Measurements from ENCODE around the gene HOXD3. TPM values are rescaled to one million over a fixed set of nuclear protein-coding genes. Genes with fewer than 3 reads are reported as not detected.

Gene HOXD3
- total RNA-seq, 3 donors from 2014 or later (not counting 1 experiment from before 2014, with no cell fraction given): not detected

- H3K36me3 ChIP-seq (ENCODE audit: control insufficient read depth, insufficient read depth, low read length): no peaks in the 10 kb centered on the region
- DNase-seq: no peak
- WGBS (ENCODE audit: insufficient coverage): 9% methylated on average over 13 of the region's 13 CpGs
- Mint-ChIP-seq H3K27ac (no peak overlapping the region), H3K9me3 (no peaks in the 10 kb centered on the region), H3K4me1 (peaks cover 13 to 16% of the 10 kb centered on the region in 2 donors), H3K27me3 (ENCODE audit: low read depth in 2 of 2) (peaks cover 61 to 67% of the 10 kb centered on the region in 2 donors), H3K36me3 (peaks cover 8% of the 10 kb centered on the region), H3K4me3 (peak overlapping the region; percentile 90)
- H3K27ac ChIP-seq (ENCODE audit: low read length): no peak overlapping the region
- ATAC-seq: peak in 1 of 3 donors; percentile 20
- H3K9me3 ChIP-seq (ENCODE audit: control insufficient read depth, insufficient read depth, low read length): no peaks in the 10 kb centered on the region
- TF ChIP-seq CTCF (IDR thresholded peaks at IDR 0.05): no peak
- intact Hi-C loops (cut with micrococcal nuclease): no loop called here
- H3K27me3 ChIP-seq (ENCODE audit: control insufficient read depth, insufficient read depth, low read length): peaks cover 29% of the 10 kb centered on the region
- peaks cover 20% of the 10 kb centered on the region for H3K4me1 ChIP-seq (ENCODE audit: control insufficient read depth, insufficient read depth, low read length)
- peak overlapping the region; percentile 17 for H3K4me3 ChIP-seq (ENCODE audit: low read length)
Measured at GRCh38 chr2:176187200-176187898, 30.2 kb downstream of the HOXD3 start.

- no peaks in the 10 kb centered on the region for H3K9me3 Mint-ChIP-seq
- 3% methylated on average over 68 of the region's 68 CpGs for WGBS (ENCODE audit: insufficient coverage)
- H3K27ac Mint-ChIP-seq: no peak within 1 kb of the TSS
- Histone ChIP-seq H3K9me3 (ENCODE audit: control insufficient read depth, insufficient read depth, low read length) (no peaks in the 10 kb centered on the region), H3K4me3 (ENCODE audit: low read length) (peak within 1 kb of the TSS; percentile 17), H3K36me3 (ENCODE audit: control insufficient read depth, insufficient read depth, low read length) (no peaks in the 10 kb centered on the region), H3K27ac (ENCODE audit: low read length) (no peak within 1 kb of the TSS), H3K4me1 (ENCODE audit: control insufficient read depth, insufficient read depth, low read length) (peaks cover 20% of the 10 kb centered on the region), H3K27me3 (ENCODE audit: control insufficient read depth, insufficient read depth, low read length) (peaks cover 36% of the 10 kb centered on the region)
- no peak for TF ChIP-seq CTCF (IDR thresholded peaks at IDR 0.05)
- H3K4me3 Mint-ChIP-seq: peak within 1 kb of the TSS; percentile 90
- no peak for DNase-seq
- peak in 1 of 3 donors; percentile 42 for ATAC-seq
- peaks cover 8% of the 10 kb centered on the region for H3K36me3 Mint-ChIP-seq
- peaks cover 13 to 16% of the 10 kb centered on the region in 2 donors for H3K4me1 Mint-ChIP-seq
- intact Hi-C loops (cut with micrococcal nuclease): no loop called here
- H3K27me3 Mint-ChIP-seq (ENCODE audit: low read depth in 2 of 2): peaks cover 60 to 75% of the 10 kb centered on the region in 2 donors
Measured at GRCh38 chr2:176187899-176188773, 31.0 kb downstream of the HOXD3 start, which contains the start of gene HOXD1. Gene HOXD1, plus strand, starts transcription at chr2:176188668. Its CDS starts 134 bp downstream, at chr2:176188802.

DNA sequence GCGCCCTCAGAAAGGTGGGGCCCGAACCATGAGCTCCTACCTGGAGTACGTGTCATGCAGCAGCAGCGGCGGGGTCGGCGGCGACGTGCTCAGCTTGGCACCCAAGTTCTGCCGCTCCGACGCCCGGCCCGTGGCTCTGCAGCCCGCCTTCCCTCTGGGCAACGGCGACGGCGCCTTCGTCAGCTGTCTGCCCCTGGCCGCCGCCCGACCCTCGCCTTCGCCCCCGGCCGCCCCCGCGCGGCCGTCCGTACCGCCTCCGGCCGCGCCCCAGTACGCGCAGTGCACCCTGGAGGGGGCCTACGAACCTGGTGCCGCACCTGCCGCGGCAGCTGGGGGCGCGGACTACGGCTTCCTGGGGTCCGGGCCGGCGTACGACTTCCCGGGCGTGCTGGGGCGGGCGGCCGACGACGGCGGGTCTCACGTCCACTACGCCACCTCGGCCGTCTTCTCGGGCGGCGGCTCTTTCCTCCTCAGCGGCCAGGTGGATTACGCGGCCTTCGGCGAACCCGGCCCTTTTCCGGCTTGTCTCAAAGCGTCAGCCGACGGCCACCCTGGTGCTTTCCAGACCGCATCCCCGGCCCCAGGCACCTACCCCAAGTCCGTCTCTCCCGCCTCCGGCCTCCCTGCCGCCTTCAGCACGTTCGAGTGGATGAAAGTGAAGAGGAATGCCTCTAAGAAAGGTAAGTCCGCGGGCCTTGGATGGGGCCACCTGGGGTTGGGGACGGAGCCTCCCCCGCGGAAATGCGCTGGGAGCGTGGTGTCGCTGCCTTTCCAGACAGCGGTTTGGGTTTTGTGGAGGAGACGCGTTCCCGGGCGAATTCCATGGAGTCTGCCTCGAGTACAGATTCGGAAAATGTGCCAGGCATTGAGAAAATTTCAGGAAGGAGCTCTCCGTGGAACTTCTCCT is 31.9 kb downstream of the HOXD3 start:
- WGBS (ENCODE audit: insufficient coverage): 4% methylated on average over 98 of the region's 98 CpGs
- H3K27me3 Mint-ChIP-seq (ENCODE audit: low read depth in 2 of 2): peaks cover 56 to 80% of the 10 kb centered on the region in 2 donors
- peak in 1 of 2 donors; percentile 17 for DNase-seq

More for the DNA sequence above, 31.9 kb downstream of the HOXD3 start:
- peaks cover 8% of the 10 kb centered on the region for H3K36me3 Mint-ChIP-seq
- H3K36me3 ChIP-seq (ENCODE audit: control insufficient read depth, insufficient read depth, low read length): no peaks in the 10 kb centered on the region
- intact Hi-C loops (cut with micrococcal nuclease): no loop called here
- no peak overlapping the region for H3K4me3 ChIP-seq (ENCODE audit: low read length)
- H3K4me1 ChIP-seq (ENCODE audit: control insufficient read depth, insufficient read depth, low read length): peaks cover 20% of the 10 kb centered on the region
- peaks cover 13 to 16% of the 10 kb centered on the region in 2 donors for H3K4me1 Mint-ChIP-seq
- H3K9me3 Mint-ChIP-seq: no peaks in the 10 kb centered on the region
- peaks cover 40% of the 10 kb centered on the region for H3K27me3 ChIP-seq (ENCODE audit: control insufficient read depth, insufficient read depth, low read length)
- ATAC-seq: peak in 1 of 3 donors; percentile 62
- no peaks in the 10 kb centered on the region for H3K9me3 ChIP-seq (ENCODE audit: control insufficient read depth, insufficient read depth, low read length)
- no peak overlapping the region for H3K27ac ChIP-seq (ENCODE audit: low read length)
- H3K4me3 Mint-ChIP-seq: peak overlapping the region; percentile 72
- no peak for TF ChIP-seq CTCF (IDR thresholded peaks at IDR 0.05)
- no peak overlapping the region for H3K27ac Mint-ChIP-seq
